CD8-positive, alpha-beta memory T cell (primary cell): ENCODE measurements around the gene MRPL50. TPM values are rescaled to one million over a fixed set of nuclear protein-coding genes. Genes with fewer than 3 reads are reported as not detected.
"Not testable (repeated sequence)": the region's sequence is repeated elsewhere in the genome, so short reads cannot be mapped to it uniquely, and the experiment has no call there.

ENCODE experiments used
- CTCF ChIA-PET: fragments of 350-600 bp; sonication (Branson Sonifier 250); formaldehyde crosslinking; loops from one replicate; lab custom pipeline; 2021; ENCODE audit warnings: antibody characterized with exemption; lab: Charles Lee
- POLR2A ChIA-PET: fragments of 350-600 bp; sonication (Branson Sonifier 250); formaldehyde crosslinking; loops from one replicate; lab custom pipeline; 2021; ENCODE audit warnings: antibody characterized with exemption; lab: Charles Lee
- DNase-seq, 5 donors: peaks; one replicate each; pipeline versions ENCODE4 v3.0.0 to v3.0.0-alpha.2; 2020 to 2022; ENCODE audit warnings: mixed read lengths in 1 of 5
- H3K27ac ChIP-seq: one replicate; pipeline ENCODE4 v1.7.0; 2013; ENCODE audit warnings: low read depth, mild to moderate bottlenecking, low read length, moderate library complexity
- H3K27me3 ChIP-seq: 2 replicates; pipeline ENCODE4 v1.7.0; 2013; ENCODE audit warnings: low read length, mild to moderate bottlenecking; ENCODE audit not compliant: insufficient read depth, poor library complexity, severe bottlenecking
- H3K36me3 ChIP-seq: 2 replicates; pipeline ENCODE4 v1.7.0; 2013; ENCODE audit warnings: mild to moderate bottlenecking, low read length, moderate library complexity; ENCODE audit not compliant: insufficient read depth
- H3K4me1 ChIP-seq: 2 replicates; pipeline ENCODE4 v1.7.0; 2013; ENCODE audit warnings: mild to moderate bottlenecking, low read length, moderate library complexity; ENCODE audit not compliant: insufficient read depth
- H3K4me3 ChIP-seq: 2 replicates; pipeline ENCODE4 v1.7.0; 2013; ENCODE audit warnings: mild to moderate bottlenecking, low read length
- H3K9me3 ChIP-seq: 2 replicates; pipeline ENCODE4 v1.7.0; 2013; ENCODE audit warnings: mild to moderate bottlenecking, low read length
- H3K27ac Mint-ChIP-seq, 8 donors: one replicate each; pipeline ENCODE4 v1.8.0; 2020 to 2021; ENCODE audit warnings: mixed read lengths in 8 of 8, mild to moderate bottlenecking in 6 of 8, inconsistent platforms in 3 of 8, moderate library complexity in 3 of 8
- H3K27me3 Mint-ChIP-seq, 2 donors: one replicate each; pipeline ENCODE4 v1.8.0; 2020 to 2021; ENCODE audit warnings: mixed read lengths in 2 of 2, mild to moderate bottlenecking in 1 of 2, moderate library complexity in 1 of 2
- H3K36me3 Mint-ChIP-seq, 3 donors: one replicate each; pipeline ENCODE4 v1.8.0; 2020 to 2021; ENCODE audit warnings: mixed read lengths in 3 of 3, inconsistent platforms in 1 of 3, mild to moderate bottlenecking in 1 of 3
- H3K4me1 Mint-ChIP-seq, 3 donors: one replicate each; pipeline ENCODE4 v1.8.0; 2020 to 2021; ENCODE audit warnings: mixed read lengths in 3 of 3, inconsistent platforms in 1 of 3, mild to moderate bottlenecking in 1 of 3
- H3K4me3 Mint-ChIP-seq, 7 donors: one replicate each; pipeline ENCODE4 v1.8.0; 2020 to 2021; ENCODE audit warnings: mixed read lengths in 7 of 7, mild to moderate bottlenecking in 6 of 7, moderate library complexity in 4 of 7, inconsistent platforms in 2 of 7
- H3K9me3 Mint-ChIP-seq, 5 donors: one replicate each; pipeline ENCODE4 v1.8.0; 2020 to 2022; ENCODE audit warnings: mixed read lengths in 5 of 5, mild to moderate bottlenecking in 3 of 5, moderate library complexity in 2 of 5, inconsistent platforms in 1 of 5
- polyA plus RNA-seq: library from polyadenylated mRNA; unstranded; fragments of 300-500 nt; fragmentation: Illumina TruSeq; gene quantifications from one replicate; pipeline ENCODE4 v1.2.3, GENCODE V29; 2021
- total RNA-seq, 2 experiments: library from RNA; stranded (reverse); gene quantifications; one replicate each; pipeline ENCODE4 v1.2.3, GENCODE V29; 2021

MRPL50 gene
- total and polyA plus RNA-seq, 3 experiments from 2014 or later: 13.0 to 16.4 (median 16.2) TPM

- CTCF ChIA-PET: interaction anchor here (0.9 to 1.8 kb wide), 3 partner anchors 10 to 130 kb away, joined by 3 to 6 read pairs (median 6); no protein-coding TSS in a partner anchor
- Mint-ChIP-seq H3K36me3 (peaks cover 37 to 75% (median 52%) of the 10 kb centered on the region in 3 donors), H3K4me3 (peak overlapping the region; percentile 96 to 100 (median 98)), H3K27ac (peak overlapping the region; percentile 97 to 100 (median 100)), H3K9me3 (peaks cover 0 to 9% (median 2%) of the 10 kb centered on the region in 5 donors), H3K27me3 (no peaks in the 10 kb centered on the region), H3K4me1 (peaks cover 77 to 89% (median 89%) of the 10 kb centered on the region in 3 donors)
- POLR2A ChIA-PET: interaction anchor here (0.5 to 1.8 kb wide), 5 partner anchors 10 to 171 kb away, joined by 3 to 13 read pairs (median 3); partner anchors contain the start of gene RNF20
- Histone ChIP-seq H3K27me3 (no peaks in the 10 kb centered on the region), H3K9me3 (no peaks in the 10 kb centered on the region), H3K4me1 (peaks cover 51% of the 10 kb centered on the region), H3K27ac (peak overlapping the region; percentile 98), H3K36me3 (peaks cover 31% of the 10 kb centered on the region), H3K4me3 (peak overlapping the region; percentile 93)
- peak in 1 of 5 donors; percentile 42 for DNase-seq
Measured at GRCh38 chr9:101398930-101399642, 668 bp upstream of the MRPL50 start.

GRCh38 chr9:101397746-101398067 is 711 bp downstream of the MRPL50 start:
- Histone ChIP-seq H3K27ac (peak overlapping the region; percentile 98), H3K9me3 (no peaks in the 10 kb centered on the region), H3K27me3 (no peaks in the 10 kb centered on the region), H3K36me3 (peaks cover 17% of the 10 kb centered on the region), H3K4me1 (peaks cover 51% of the 10 kb centered on the region), H3K4me3 (peak overlapping the region; percentile 93)
- ChIA-PET POLR2A (interaction anchor here (1.8 kb wide), 1 partner anchor 9 kb away, joined by 4 read pairs; no protein-coding TSS in a partner anchor), CTCF (interaction anchor here (1.8 kb wide), 1 partner anchor 132 kb away, joined by 6 read pairs; no protein-coding TSS in a partner anchor)
- peaks cover 0 to 3% (median 0%) of the 10 kb centered on the region in 5 donors for H3K9me3 Mint-ChIP-seq
- DNase-seq: no peak
- H3K36me3 Mint-ChIP-seq: peaks cover 25 to 69% (median 47%) of the 10 kb centered on the region in 3 donors
- H3K27me3 Mint-ChIP-seq: no peaks in the 10 kb centered on the region
- peak overlapping the region; percentile 97 to 100 (median 100) for H3K27ac Mint-ChIP-seq
- H3K4me1 Mint-ChIP-seq: peaks cover 75 to 92% (median 90%) of the 10 kb centered on the region in 3 donors
- H3K4me3 Mint-ChIP-seq: peak overlapping the region; percentile 96 to 100 (median 98)

GRCh38 chr9:101394687-101395086 is 3.7 kb downstream of the MRPL50 start:
- Histone ChIP-seq H3K36me3 (no peaks in the 10 kb centered on the region), H3K27me3 (no peaks in the 10 kb centered on the region), H3K9me3 (no peaks in the 10 kb centered on the region), H3K27ac (no peak overlapping the region), H3K4me1 (peaks cover 33% of the 10 kb centered on the region), H3K4me3 (no peak overlapping the region)
- H3K9me3 Mint-ChIP-seq: peaks cover 0 to 5% (median 0%) of the 10 kb centered on the region in 5 donors
- CTCF ChIA-PET: no interaction called here
- H3K4me3 Mint-ChIP-seq: peak overlapping the region in 1 of 7 donors; percentile 9
- H3K4me1 Mint-ChIP-seq: peaks cover 68 to 90% (median 79%) of the 10 kb centered on the region in 3 donors
- DNase-seq: no peak
- peak overlapping the region in 1 of 8 donors; percentile 26 for H3K27ac Mint-ChIP-seq
- peaks cover 12 to 63% (median 38%) of the 10 kb centered on the region in 3 donors for H3K36me3 Mint-ChIP-seq
- POLR2A ChIA-PET: no interaction called here
- no peaks in the 10 kb centered on the region for H3K27me3 Mint-ChIP-seq

- peak overlapping the region in 1 of 7 donors; percentile 10 for H3K4me3 Mint-ChIP-seq
- ChIA-PET POLR2A (no interaction called here), CTCF (no interaction called here)
- Histone ChIP-seq H3K9me3 (no peaks in the 10 kb centered on the region), H3K27ac (no peak overlapping the region), H3K27me3 (no peaks in the 10 kb centered on the region), H3K36me3 (no peaks in the 10 kb centered on the region), H3K4me1 (peaks cover 27% of the 10 kb centered on the region), H3K4me3 (no peak overlapping the region)
- peaks cover 59 to 81% (median 73%) of the 10 kb centered on the region in 3 donors for H3K4me1 Mint-ChIP-seq
- H3K27me3 Mint-ChIP-seq: no peaks in the 10 kb centered on the region
- peak overlapping the region in 2 of 8 donors; percentile 39 for H3K27ac Mint-ChIP-seq
- peaks cover 0 to 5% (median 0%) of the 10 kb centered on the region in 5 donors for H3K9me3 Mint-ChIP-seq
- DNase-seq: no peak
- H3K36me3 Mint-ChIP-seq: peaks cover 16 to 66% (median 43%) of the 10 kb centered on the region in 3 donors
Measured at GRCh38 chr9:101393135-101393534, 5.3 kb downstream of the MRPL50 start.

GRCh38 chr9:101388507-101388993 is 9.9 kb downstream of the MRPL50 start:
- Histone ChIP-seq H3K27me3 (no peaks in the 10 kb centered on the region), H3K4me3 (no peak overlapping the region), H3K4me1 (no peaks in the 10 kb centered on the region), H3K36me3 (no peaks in the 10 kb centered on the region), H3K9me3 (no peaks in the 10 kb centered on the region), H3K27ac (no peak overlapping the region)
- peaks cover 4 to 14% (median 9%) of the 10 kb centered on the region in 5 donors for H3K9me3 Mint-ChIP-seq
- no peak overlapping the region for H3K4me3 Mint-ChIP-seq
- DNase-seq: no peak
- peak overlapping the region in 4 of 8 donors; percentile 63 to 83 (median 76) for H3K27ac Mint-ChIP-seq
- H3K27me3 Mint-ChIP-seq: no peaks in the 10 kb centered on the region
- ChIA-PET POLR2A (interaction anchor here (0.8 kb wide), 1 partner anchor 10 kb away, joined by 4 read pairs; the partner anchor contains the start of genes MRPL50 and ZNF189), CTCF (interaction anchor here (1.0 to 2.7 kb wide), 4 partner anchors 10 to 77 kb away, joined by 3 to 6 read pairs (median 3); partner anchors contain the start of genes MRPL50 and ZNF189)
- H3K4me1 Mint-ChIP-seq: peaks cover 28 to 40% (median 34%) of the 10 kb centered on the region in 3 donors
- H3K36me3 Mint-ChIP-seq: peaks cover 12 to 53% (median 38%) of the 10 kb centered on the region in 3 donors

- H3K36me3 Mint-ChIP-seq: peaks cover 12 to 49% (median 32%) of the 10 kb centered on the region in 3 donors
- H3K4me3 Mint-ChIP-seq: no peak overlapping the region
- peaks cover 4 to 12% (median 11%) of the 10 kb centered on the region in 5 donors for H3K9me3 Mint-ChIP-seq
- no peaks in the 10 kb centered on the region for H3K36me3 ChIP-seq
- H3K4me3 ChIP-seq: no peak overlapping the region
- H3K4me1 ChIP-seq: no peaks in the 10 kb centered on the region
- CTCF ChIA-PET: interaction anchor here (1.0 to 2.7 kb wide), 4 partner anchors 11 to 77 kb away, joined by 3 to 6 read pairs (median 3); partner anchors contain the start of genes MRPL50 and ZNF189
- DNase-seq: peak in 2 of 5 donors; percentile 9 to 18
- no peak overlapping the region for H3K27ac ChIP-seq
- no peaks in the 10 kb centered on the region for H3K27me3 ChIP-seq
- H3K27ac Mint-ChIP-seq: peak overlapping the region in 7 of 8 donors; percentile 45 to 87 (median 72)
- POLR2A ChIA-PET: no interaction called here
- H3K4me1 Mint-ChIP-seq: peaks cover 25 to 35% (median 28%) of the 10 kb centered on the region in 3 donors
- H3K27me3 Mint-ChIP-seq: no peaks in the 10 kb centered on the region
- no peaks in the 10 kb centered on the region for H3K9me3 ChIP-seq
Measured at GRCh38 chr9:101387871-101388506, 10.4 kb downstream of the MRPL50 start.

- H3K27ac ChIP-seq, H3K36me3 ChIP-seq, H3K4me1 ChIP-seq, H3K27me3 Mint-ChIP-seq, DNase-seq, H3K4me3 ChIP-seq, H3K4me1 Mint-ChIP-seq, CTCF ChIA-PET, POLR2A ChIA-PET, H3K4me3 Mint-ChIP-seq, H3K27me3 ChIP-seq, H3K9me3 ChIP-seq: not testable (repeated sequence)
- H3K36me3 Mint-ChIP-seq: peaks cover 5 to 29% (median 14%) of the 10 kb centered on the region in 3 donors
- peaks cover 4 to 12% (median 9%) of the 10 kb centered on the region in 5 donors for H3K9me3 Mint-ChIP-seq
- H3K27ac Mint-ChIP-seq: peak within 1 kb of the TSS in 1 of 8 donors; percentile 87
Measured at GRCh38 chr9:101384873-101385536, 13.4 kb downstream of the MRPL50 start, which contains the start of gene BAAT. TSS of gene BAAT (minus strand) at chr9:101385006. CDS start at chr9:101371404, 13,602 bp downstream.
